Measurements from ENCODE around the gene SRGAP3.

DNA sequence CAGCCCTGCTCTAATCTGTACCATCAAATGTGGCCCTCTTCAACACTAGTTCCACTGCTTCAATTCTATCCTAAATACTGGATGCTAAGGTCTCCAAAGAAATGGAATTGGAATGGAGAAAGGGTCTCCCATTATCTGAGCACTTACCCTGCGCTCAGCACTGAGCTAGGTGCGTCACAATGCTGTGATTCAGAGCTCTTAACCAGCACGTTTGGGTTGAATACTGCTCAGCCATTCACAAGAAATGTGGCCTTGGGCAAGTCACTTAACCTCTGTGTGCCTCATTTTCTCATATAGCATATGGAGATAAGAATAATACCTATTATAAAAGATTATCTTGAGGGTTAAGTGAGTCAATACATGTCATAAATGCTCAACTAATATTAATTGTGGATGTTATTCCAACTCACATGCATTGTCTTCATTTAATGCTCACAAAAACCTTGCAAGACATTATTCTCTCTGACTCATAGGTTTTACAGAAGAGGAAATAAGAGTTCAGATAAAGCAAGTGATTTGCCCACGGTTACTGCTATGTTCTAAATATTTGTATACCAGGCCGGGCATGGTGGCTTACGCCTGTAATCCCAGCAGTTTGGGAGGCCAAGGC lies 27.4 kb upstream of the SRGAP3 start:
- TF ChIP-seq, protein P1, sequence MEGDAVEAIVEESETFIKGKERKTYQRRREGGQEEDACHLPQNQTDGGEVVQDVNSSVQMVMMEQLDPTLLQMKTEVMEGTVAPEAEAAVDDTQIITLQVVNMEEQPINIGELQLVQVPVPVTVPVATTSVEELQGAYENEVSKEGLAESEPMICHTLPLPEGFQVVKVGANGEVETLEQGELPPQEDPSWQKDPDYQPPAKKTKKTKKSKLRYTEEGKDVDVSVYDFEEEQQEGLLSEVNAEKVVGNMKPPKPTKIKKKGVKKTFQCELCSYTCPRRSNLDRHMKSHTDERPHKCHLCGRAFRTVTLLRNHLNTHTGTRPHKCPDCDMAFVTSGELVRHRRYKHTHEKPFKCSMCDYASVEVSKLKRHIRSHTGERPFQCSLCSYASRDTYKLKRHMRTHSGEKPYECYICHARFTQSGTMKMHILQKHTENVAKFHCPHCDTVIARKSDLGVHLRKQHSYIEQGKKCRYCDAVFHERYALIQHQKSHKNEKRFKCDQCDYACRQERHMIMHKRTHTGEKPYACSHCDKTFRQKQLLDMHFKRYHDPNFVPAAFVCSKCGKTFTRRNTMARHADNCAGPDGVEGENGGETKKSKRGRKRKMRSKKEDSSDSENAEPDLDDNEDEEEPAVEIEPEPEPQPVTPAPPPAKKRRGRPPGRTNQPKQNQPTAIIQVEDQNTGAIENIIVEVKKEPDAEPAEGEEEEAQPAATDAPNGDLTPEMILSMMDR (conservative IDR thresholded peaks at IDR 0.05; ENCODE audit: low read depth, low read length), result no peak
- TF ChIP-seq EZH2 (IDR thresholded peaks at IDR 0.05; ENCODE audit: borderline replicate concordance, low read depth, low read length, poor library complexity, severe bottlenecking), result no peak

Data from A673 (cell line).